ENCODE measurements around the gene ATP1A3.

ATP1A3 gene

GRCh38 chr19:41926763-41927496, 67.1 kb downstream of the ATP1A3 start:
- DNase-seq: no peak

GRCh38 chr19:41926028-41926762, 67.8 kb downstream of the ATP1A3 start:
- no peak for DNase-seq

GRCh38 chr19:41925208-41926003, 68.6 kb downstream of the ATP1A3 start:
- DNase-seq: no peak

- DNase-seq: no peak
Measured at GRCh38 chr19:41924151-41925145, 69.6 kb downstream of the ATP1A3 start.

GRCh38 chr19:41923045-41923788, 70.8 kb downstream of the ATP1A3 start:
- no peak for DNase-seq

GRCh38 chr19:41922585-41922984, 71.4 kb downstream of the ATP1A3 start:
- DNase-seq: no peak

GRCh38 chr19:41921577-41922576, 72.2 kb downstream of the ATP1A3 start:
- DNase-seq: no peak

- DNase-seq: no peak
Measured at GRCh38 chr19:41920882-41921576, 73.0 kb downstream of the ATP1A3 start.

- no peak for DNase-seq
Measured at GRCh38 chr19:41919948-41920712, 73.9 kb downstream of the ATP1A3 start.

GRCh38 chr19:41918653-41919244, 75.3 kb downstream of the ATP1A3 start:
- DNase-seq: no peak

- no peak for DNase-seq
Measured at GRCh38 chr19:41918095-41918494, 75.9 kb downstream of the ATP1A3 start.

- DNase-seq: no peak
Measured at GRCh38 chr19:41917676-41918075, 76.4 kb downstream of the ATP1A3 start.
